BJ (cell line): ENCODE measurements around the gene RECQL5. TPM values are rescaled to one million over a fixed set of nuclear protein-coding genes. Genes with fewer than 3 reads are reported as not detected.

Experiments used
- CTCF ChIA-PET: fragments of 350-600 bp; formaldehyde crosslinking; extraction: SDS; loops from one replicate; lab custom pipeline; 2021; ENCODE audit warnings: antibody characterized with exemption, inconsistent platforms; lab: Yijun Ruan, JAX
- POLR2A ChIA-PET: fragments of 300-600 bp; sonication (Branson Sonifier 250); formaldehyde crosslinking; extraction: SDS; loops from one replicate; lab custom pipeline; 2021; ENCODE audit warnings: antibody characterized with exemption; lab: Charles Lee
- DNase-seq: peaks from one replicate; pipeline ENCODE4 v3.0.0-alpha.2; 2011; ENCODE audit warnings: low read depth
- H3K27me3 ChIP-seq: 2 replicates; pipeline ENCODE4 v1.6.0; 2011; ENCODE audit warnings: low read length; ENCODE audit not compliant: control insufficient read depth, insufficient read depth
- H3K36me3 ChIP-seq: 2 replicates; pipeline ENCODE4 v1.5.1; 2011; ENCODE audit warnings: low read length; ENCODE audit not compliant: control insufficient read depth, insufficient read depth
- H3K4me3 ChIP-seq: 2 replicates; pipeline ENCODE4 v1.5.1; 2011; ENCODE audit warnings: low read depth, mild to moderate bottlenecking, control low read depth, low read length
- polyA plus RNA-seq: library from polyadenylated mRNA; depleted of rRNA; stranded (reverse); fragments of >200 nt; gene quantifications from 2 replicates; pipeline ENCODE4 v1.2.3, GENCODE V29; 2011
- TF ChIP-seq, protein P1 (sequence below): IDR thresholded peaks from 2 replicates; pipeline ENCODE4 v1.5.1; 2011; ENCODE audit warnings: low read depth, mild to moderate bottlenecking, control low read depth, inconsistent platforms, low read length, moderate library complexity; ENCODE audit not compliant: insufficient read depth

The RECQL5 gene
- polyA plus RNA-seq, 1 experiment, result 14.2 TPM

GRCh38 chr17:75634376-75634740 lies 32.6 kb downstream of the RECQL5 start:
- ChIA-PET POLR2A (no interaction called here), CTCF (interaction anchor here (0.6 to 21.7 kb wide), 30 partner anchors 10 to 208 kb away, joined by 3 to 502 read pairs (median 8); partner anchors contain the start of genes GALK1, RECQL5 and SAP30BP)
- TF ChIP-seq, protein P1, sequence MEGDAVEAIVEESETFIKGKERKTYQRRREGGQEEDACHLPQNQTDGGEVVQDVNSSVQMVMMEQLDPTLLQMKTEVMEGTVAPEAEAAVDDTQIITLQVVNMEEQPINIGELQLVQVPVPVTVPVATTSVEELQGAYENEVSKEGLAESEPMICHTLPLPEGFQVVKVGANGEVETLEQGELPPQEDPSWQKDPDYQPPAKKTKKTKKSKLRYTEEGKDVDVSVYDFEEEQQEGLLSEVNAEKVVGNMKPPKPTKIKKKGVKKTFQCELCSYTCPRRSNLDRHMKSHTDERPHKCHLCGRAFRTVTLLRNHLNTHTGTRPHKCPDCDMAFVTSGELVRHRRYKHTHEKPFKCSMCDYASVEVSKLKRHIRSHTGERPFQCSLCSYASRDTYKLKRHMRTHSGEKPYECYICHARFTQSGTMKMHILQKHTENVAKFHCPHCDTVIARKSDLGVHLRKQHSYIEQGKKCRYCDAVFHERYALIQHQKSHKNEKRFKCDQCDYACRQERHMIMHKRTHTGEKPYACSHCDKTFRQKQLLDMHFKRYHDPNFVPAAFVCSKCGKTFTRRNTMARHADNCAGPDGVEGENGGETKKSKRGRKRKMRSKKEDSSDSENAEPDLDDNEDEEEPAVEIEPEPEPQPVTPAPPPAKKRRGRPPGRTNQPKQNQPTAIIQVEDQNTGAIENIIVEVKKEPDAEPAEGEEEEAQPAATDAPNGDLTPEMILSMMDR, result no peak
- Histone ChIP-seq H3K4me3 (no peak overlapping the region), H3K36me3 (peaks cover 13% of the 10 kb centered on the region), H3K27me3 (no peaks in the 10 kb centered on the region)
- DNase-seq, result no peak

DNA sequence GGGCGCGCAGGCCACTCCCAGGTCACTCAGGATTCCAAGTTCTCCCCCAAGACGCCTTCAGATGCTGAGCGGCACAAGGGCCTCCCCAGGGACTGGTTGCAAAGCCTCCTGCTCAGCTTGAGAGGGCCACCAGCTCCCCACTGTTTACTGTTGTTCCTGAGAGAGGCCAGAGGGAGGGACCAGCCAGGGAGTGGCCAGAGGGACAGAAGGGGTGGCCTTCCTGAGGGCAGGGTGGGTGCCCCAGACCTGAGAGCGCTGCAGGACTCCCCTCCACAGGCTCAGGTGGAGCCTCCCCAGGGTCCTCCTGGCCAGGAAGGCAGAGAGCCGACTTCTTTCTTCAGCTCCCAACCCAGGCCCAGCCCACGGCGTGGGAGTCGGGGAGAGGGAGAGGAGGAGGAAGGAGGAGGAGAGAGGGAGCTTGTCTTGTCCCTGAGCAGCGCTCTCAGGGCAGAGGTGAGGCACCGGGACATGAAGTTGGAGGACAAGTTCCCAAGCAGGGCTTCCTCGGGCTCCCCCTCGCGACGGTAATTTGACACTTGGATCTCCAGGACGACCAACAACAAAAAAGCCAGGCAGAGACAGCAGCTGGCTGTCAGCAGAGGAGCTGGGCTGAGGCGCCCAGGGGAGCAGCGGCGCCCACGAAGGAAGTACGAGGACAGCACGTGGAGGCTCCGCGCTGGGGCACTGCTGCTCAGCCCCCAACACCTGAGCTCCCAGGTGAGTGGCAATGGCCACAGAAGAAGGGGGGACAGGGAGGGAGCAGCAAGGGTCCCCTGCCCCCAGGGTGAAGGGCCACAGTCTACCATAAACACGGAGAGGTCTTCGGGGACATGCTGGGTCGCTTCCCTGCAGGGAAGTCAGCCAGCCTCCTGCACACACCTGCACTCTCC lies 33.2 kb downstream of the RECQL5 start:
- POLR2A ChIA-PET, result no interaction called here
- DNase-seq, result peak; percentile 64
- Histone ChIP-seq H3K4me3 (no peak overlapping the region), H3K36me3 (peaks cover 15% of the 10 kb centered on the region), H3K27me3 (no peaks in the 10 kb centered on the region)
- CTCF ChIA-PET, result interaction anchor here (0.5 to 21.7 kb wide), 51 partner anchors 9 to 797 kb away, joined by 3 to 502 read pairs (median 6); partner anchors contain the start of genes GALK1, RECQL5 and SAP30BP
- TF ChIP-seq, protein P1, result peak; percentile 86

- Histone ChIP-seq H3K4me3 (no peak within 1 kb of the TSS), H3K36me3 (peaks cover 15% of the 10 kb centered on the region), H3K27me3 (no peaks in the 10 kb centered on the region)
- DNase-seq, result peak; percentile 45
- TF ChIP-seq, protein P1, result peak; percentile 96
- CTCF ChIA-PET, result interaction anchor here (0.5 to 21.7 kb wide), 53 partner anchors 9 to 798 kb away, joined by 3 to 502 read pairs (median 6); partner anchors contain the start of genes GALK1, RECQL5 and SAP30BP
- POLR2A ChIA-PET, result no interaction called here
Observed at GRCh38 chr17:75632863-75633485, 34.0 kb downstream of the RECQL5 start, which contains the start of gene SMIM5. Gene SMIM5, plus strand, starts transcription at chr17:75633434. Its CDS starts 6,768 bp downstream, at chr17:75640202.

- Histone ChIP-seq H3K36me3 (peaks cover 15% of the 10 kb centered on the region), H3K27me3 (no peaks in the 10 kb centered on the region), H3K4me3 (no peak overlapping the region)
- TF ChIP-seq, protein P1, result no peak
- POLR2A ChIA-PET, result no interaction called here
- CTCF ChIA-PET, result interaction anchor here (0.6 to 21.7 kb wide), 41 partner anchors 8 to 386 kb away, joined by 3 to 502 read pairs (median 8); partner anchors contain the start of genes GALK1, RECQL5 and SAP30BP
- DNase-seq, result no peak
Observed at GRCh38 chr17:75632428-75632827, 34.5 kb downstream of the RECQL5 start.
